Right lobe of liver (tissue), 6 donors: ENCODE results near the gene GCGR. TPM values are rescaled to one million over a fixed set of nuclear protein-coding genes. Genes with fewer than 3 reads are reported as not detected.

Experiments used
- ATAC-seq, 4 donors: fragments of 200-7000 bp; cut with Tn5 transposase; one replicate each; pipeline ENCODE4 v1.9.1; 2020; ENCODE audit warnings: mild to moderate bottlenecking in 4 of 4, moderate library complexity in 4 of 4
- DNase-seq, 3 donors: peaks; one replicate each; pipeline ENCODE4 v3.0.0-alpha.2; 2020
- H3K27ac ChIP-seq, 3 donors: fragments of 200-600 bp; one replicate each; pipeline ENCODE4 v1.8.0; 2022
- H3K27me3 ChIP-seq, 2 donors: fragments of 200-600 bp; one replicate each; pipeline ENCODE4 v1.8.0; 2022
- H3K36me3 ChIP-seq, 4 donors: fragments of 200-600 bp; sonication (generic) in 1 of 4; one replicate each; pipeline versions ENCODE4 v1.5.1 to v1.8.0; 2017 to 2022; ENCODE audit warnings: control low read depth in 1 of 4
- H3K4me1 ChIP-seq, 4 donors: fragments of 200-600 bp; sonication (generic) in 1 of 4; one replicate each; pipeline versions ENCODE4 v1.5.1 to v1.8.0; 2017 to 2022; ENCODE audit warnings: control low read depth in 1 of 4
- H3K4me3 ChIP-seq, 3 donors: fragments of 200-600 bp; one replicate each; pipeline ENCODE4 v1.8.0; 2022
- H3K9me3 ChIP-seq, 4 donors: fragments of 200-600 bp; sonication (generic) in 1 of 4; one replicate each; pipeline versions ENCODE4 v1.5.1 to v1.8.0; 2017 to 2022; ENCODE audit warnings: control low read depth in 1 of 4
- CTCF ChIP-seq, 4 donors: fragments of 200-600 bp in 3 of 4; fragments of 450-650 bp in 1 of 4; IDR thresholded peaks; one replicate each; pipeline versions ENCODE4 v1.5.1 to v1.8.0; 2016 to 2022; ENCODE audit warnings: antibody characterized with exemption in 4 of 4, mild to moderate bottlenecking in 2 of 4
- POLR2A ChIP-seq: fragments of 450-650 bp; IDR thresholded peaks from one replicate; pipeline ENCODE4 v1.6.1; 2017; ENCODE audit warnings: antibody characterized with exemption, mild to moderate bottlenecking
- WGBS: methylation state at CpG from one replicate; pipeline ENCODE4 v1.1.6; 2018; ENCODE audit warnings: low coverage, low lambda C conversion rate; ENCODE audit not compliant: insufficient coverage; ENCODE audit errors: missing lambda C conversion rate; 5-methylcytosine and 5-hydroxymethylcytosine counted together
- intact Hi-C, 2 donors: fragments of 100-400 bp; cut with DNase I; formaldehyde crosslinking; loops; one replicate each; pipeline versions ENCODE4 v1.11.2 to v1.14.1; 2022
- total RNA-seq, 6 experiments: library from RNA; depleted of rRNA in 2 of 6; stranded (reverse); fragments of >200 nt in 2 of 6; fragmentation: NEBNext Ultra II Directional in 3 of 6; extraction: Animal tissue kit (Norgen Biotek cat#: 25700) in 3 of 6; gene quantifications; one replicate each; pipeline versions ENCODE4 v1.1.0 to v1.2.4, GENCODE V29; 2016 to 2023
- donor health status: DM: no; HTN: yes; CAD: no.
- donor health status: DM: no; HTN: no; CAD: no.
- donor health status: DM: no; HTN: no; CAD: no.
- donor health status: DM: no; HTN: yes; CAD: no.
- donor health status: DM: no; HTN: yes; CAD: no.

Gene GCGR
- total RNA-seq, 6 experiments from 2014 or later = 39.5 to 146 (median 68.5) TPM

GRCh38 chr17:81842378-81842724, 38.4 kb downstream of the GCGR start:
- intact Hi-C loops = no loop called here
- no peaks in the 10 kb centered on the region for H3K9me3 ChIP-seq
- H3K27ac ChIP-seq = peak overlapping the region in 1 of 3 donors; percentile 67
- TF ChIP-seq POLR2A = no peak
- no peak for TF ChIP-seq CTCF (IDR thresholded peaks at IDR 0.05)
- ATAC-seq (no peak), DNase-seq (no peak)
- peaks cover 0 to 22% (median 0%) of the 10 kb centered on the region in 4 donors for H3K4me1 ChIP-seq
- 94% methylated on average over 3 of the region's 11 CpGs for WGBS
- H3K27me3 ChIP-seq = no peaks in the 10 kb centered on the region
- peaks cover 9 to 47% (median 34%) of the 10 kb centered on the region in 4 donors for H3K36me3 ChIP-seq
- no peak overlapping the region for H3K4me3 ChIP-seq

- H3K36me3 ChIP-seq = peaks cover 9 to 53% (median 37%) of the 10 kb centered on the region in 4 donors
- H3K4me3 ChIP-seq = no peak overlapping the region
- DNase-seq (peak; percentile 77 to 92 (median 89)), ATAC-seq (peak; percentile 60 to 89 (median 66))
- H3K9me3 ChIP-seq = no peaks in the 10 kb centered on the region
- H3K27me3 ChIP-seq = no peaks in the 10 kb centered on the region
- intact Hi-C loops = no loop called here
- no peak for TF ChIP-seq CTCF (IDR thresholded peaks at IDR 0.05)
- peak; percentile 31 for TF ChIP-seq POLR2A
- peak overlapping the region in 1 of 3 donors; percentile 67 for H3K27ac ChIP-seq
- WGBS = 35% methylated on average over 10 of the region's 21 CpGs
- peaks cover 0 to 22% (median 0%) of the 10 kb centered on the region in 4 donors for H3K4me1 ChIP-seq
These were observed 39.0 kb downstream of the GCGR start for GRCh38 chr17:81842725-81843504.

- Histone ChIP-seq H3K36me3 (peaks cover 9 to 62% (median 41%) of the 10 kb centered on the region in 4 donors), H3K9me3 (no peaks in the 10 kb centered on the region), H3K4me1 (peaks cover 0 to 22% (median 0%) of the 10 kb centered on the region in 4 donors), H3K4me3 (no peak overlapping the region), H3K27me3 (no peaks in the 10 kb centered on the region), H3K27ac (peak overlapping the region in 1 of 3 donors; percentile 57)
- TF ChIP-seq POLR2A (no peak), CTCF (IDR thresholded peaks at IDR 0.05) (no peak)
- DNase-seq (no peak), ATAC-seq (peak in 1 of 4 donors; percentile 1)
- intact Hi-C loops = no loop called here
- WGBS = 74% methylated on average over 4 of the region's 30 CpGs
These were observed 39.9 kb downstream of the GCGR start for GRCh38 chr17:81843713-81844326.

- ATAC-seq = peak in 2 of 4 donors; percentile 2 to 15
- peaks cover 9 to 65% (median 43%) of the 10 kb centered on the region in 4 donors for H3K36me3 ChIP-seq
- intact Hi-C loops = no loop called here
These were observed 40.4 kb downstream of the GCGR start for GRCh38 chr17:81844327-81844851.

More at GRCh38 chr17:81844327-81844851, 40.4 kb downstream of the GCGR start:
- WGBS = 83% methylated on average over 1 of the region's 14 CpGs
- no peak overlapping the region for H3K27ac ChIP-seq
- TF ChIP-seq CTCF (IDR thresholded peaks at IDR 0.05) (no peak), POLR2A (no peak)
- no peak for DNase-seq
- H3K4me1 ChIP-seq = peaks cover 0 to 22% (median 0%) of the 10 kb centered on the region in 4 donors
- H3K27me3 ChIP-seq = no peaks in the 10 kb centered on the region
- H3K4me3 ChIP-seq = no peak overlapping the region
- H3K9me3 ChIP-seq = no peaks in the 10 kb centered on the region
